Tibial nerve (tissue), 3 donors: ENCODE measurements around the gene ADCYAP1.

ENCODE experiments used
- CTCF ChIP-seq, 5 experiments: fragments of 200-600 bp in 3 of 5; fragments of 450-650 bp in 2 of 5; sonication (generic) in 3 of 5; IDR thresholded peaks; one replicate each; pipeline ENCODE4 v1.5.1; 2016 to 2019; ENCODE audit warnings: antibody characterized with exemption in 5 of 5, mild to moderate bottlenecking in 3 of 5, moderate library complexity in 2 of 5
- POLR2A ChIP-seq, 2 donors: fragments of 450-650 bp; IDR thresholded peaks; one replicate each; pipeline ENCODE4 v1.6.1; 2017; ENCODE audit warnings: antibody characterized with exemption in 2 of 2, mild to moderate bottlenecking in 2 of 2, moderate library complexity in 2 of 2

- TF ChIP-seq CTCF (IDR thresholded peaks at IDR 0.05) (no peak), POLR2A (IDR thresholded peaks at IDR 0.05) (no peak)
Observed at GRCh38 chr18:910247-910646, 5.6 kb downstream of the ADCYAP1 start.
